Esophagus squamous epithelium (tissue), 4 donors: ENCODE results near the gene PYROXD2.

Experiments
- CTCF ChIP-seq, 6 experiments: fragments of 450-650 bp in 4 of 6; fragments of 200-600 bp in 2 of 6; sonication (generic) in 2 of 6; IDR thresholded peaks; one replicate each; pipeline ENCODE4 v1.5.1; 2016 to 2019; ENCODE audit warnings: antibody characterized with exemption in 6 of 6, mild to moderate bottlenecking in 4 of 6, moderate library complexity in 4 of 6
- POLR2A ChIP-seq, 4 donors: fragments of 450-650 bp; IDR thresholded peaks; one replicate each; pipeline ENCODE4 v1.6.1; 2017; ENCODE audit warnings: antibody characterized with exemption in 4 of 4, mild to moderate bottlenecking in 4 of 4, moderate library complexity in 3 of 4

GRCh38 chr10:98377536-98377935 is 37.4 kb downstream of the PYROXD2 start:
- TF ChIP-seq CTCF (IDR thresholded peaks at IDR 0.05) (no peak), POLR2A (IDR thresholded peaks at IDR 0.05) (no peak)
